ENCODE results near the gene OPA3.

Gene OPA3

GRCh38 chr19:45503909-45504308, 80.7 kb downstream of the OPA3 start:
- no peak for DNase-seq (ENCODE audit: low read depth)

GRCh38 chr19:45502111-45502510, 82.5 kb downstream of the OPA3 start:
- DNase-seq (ENCODE audit: low read depth): no peak

DNA sequence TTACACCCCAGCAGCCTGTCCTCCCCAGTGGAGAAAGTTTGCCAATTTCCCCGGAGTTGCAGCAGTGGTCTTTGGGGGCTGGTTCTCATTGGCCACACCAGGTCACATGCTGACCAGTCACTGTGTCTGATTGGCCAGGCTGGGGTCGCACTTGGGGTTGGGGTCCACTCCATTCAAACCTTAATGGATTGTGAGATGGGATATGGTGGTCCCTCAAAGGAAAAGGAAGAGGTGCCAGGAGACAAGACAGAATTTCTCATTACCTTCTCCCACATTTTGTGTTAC, 82.9 kb downstream of the OPA3 start:
- no peak for DNase-seq (ENCODE audit: low read depth)

DNA sequence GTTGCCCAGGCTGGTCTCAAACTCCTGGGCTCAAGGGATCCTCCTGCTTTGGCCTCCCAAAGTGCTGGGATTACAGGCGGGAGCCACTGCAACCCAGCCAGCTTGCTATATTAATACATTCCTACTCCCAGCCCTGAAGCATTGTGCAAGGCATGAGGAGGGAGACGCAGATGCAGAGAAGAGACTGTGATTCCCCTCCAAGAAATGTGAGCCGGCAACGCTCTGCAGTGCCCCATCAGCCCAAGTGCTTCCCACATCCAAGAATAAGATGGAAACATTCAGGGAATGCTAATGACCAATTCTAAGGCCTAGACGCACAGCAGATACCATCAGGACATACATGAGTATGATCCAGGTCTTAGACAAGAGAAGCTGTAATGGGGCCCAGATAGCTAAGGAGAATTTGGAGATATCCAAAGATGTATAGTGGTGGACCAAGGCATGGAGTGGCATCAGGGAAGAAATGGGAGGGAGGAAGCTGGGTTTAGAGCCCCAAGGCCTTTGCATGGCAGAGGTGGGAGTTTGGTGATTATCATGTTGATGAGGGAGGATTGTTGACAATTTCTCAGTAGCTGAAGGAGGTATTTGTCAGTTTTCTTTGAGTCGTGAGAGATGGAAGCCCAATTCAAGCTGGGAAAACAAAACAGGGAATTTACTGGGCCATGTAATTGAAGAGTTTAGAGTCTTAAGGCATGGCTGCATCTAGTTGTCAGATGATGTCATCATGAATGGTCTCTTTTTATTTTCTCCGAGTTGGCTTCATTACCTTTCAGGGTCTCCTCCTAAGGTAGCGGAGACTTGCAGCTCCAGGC, 83.5 kb downstream of the OPA3 start:
- DNase-seq (ENCODE audit: low read depth): no peak

DNA sequence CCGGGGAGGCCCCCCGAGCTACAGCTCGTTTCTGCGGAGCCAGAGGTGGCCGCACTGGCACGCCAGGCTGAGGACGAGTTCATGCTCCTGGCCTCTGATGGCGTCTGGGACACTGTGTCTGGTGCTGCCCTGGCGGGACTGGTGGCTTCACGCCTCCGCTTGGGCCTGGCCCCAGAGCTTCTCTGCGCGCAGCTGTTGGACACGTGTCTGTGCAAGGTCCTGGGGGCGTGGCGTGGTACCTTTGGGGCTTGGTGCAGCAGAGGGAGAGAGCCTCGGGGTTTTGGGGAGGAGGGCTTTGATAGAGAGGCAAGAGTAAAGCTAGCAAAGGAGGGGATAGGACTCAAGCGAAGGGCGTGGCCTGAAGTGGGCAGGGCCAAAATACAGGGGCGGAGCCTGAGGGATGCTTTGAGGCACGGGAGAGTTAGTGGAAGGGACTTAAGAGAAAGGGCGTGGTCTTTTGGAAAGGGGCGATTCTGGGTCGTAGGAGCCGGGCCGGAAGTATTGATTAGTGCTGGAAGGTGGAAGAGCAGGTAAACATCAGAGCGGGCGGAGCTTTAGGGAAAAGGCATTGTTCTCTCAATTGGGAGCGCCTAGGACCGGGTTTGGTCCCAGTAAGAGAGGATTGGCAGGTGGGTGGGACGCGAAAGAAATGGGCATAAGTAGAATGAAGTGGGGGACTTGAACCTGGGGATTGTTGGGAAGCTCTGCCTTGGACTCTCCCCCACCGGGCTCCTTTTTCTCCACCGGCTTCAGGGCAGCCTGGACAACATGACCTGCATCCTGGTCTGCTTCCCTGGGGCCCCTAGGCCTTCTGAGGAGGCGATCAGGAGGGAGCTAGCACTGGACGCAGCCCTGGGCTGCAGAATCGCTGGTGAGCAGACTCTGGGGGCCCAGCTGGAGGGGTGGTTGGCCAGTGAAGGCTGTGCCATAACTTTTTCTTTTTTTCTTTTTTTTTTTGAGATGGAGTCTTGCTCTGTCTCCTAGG, 85.1 kb downstream of the OPA3 start:
- DNase-seq (ENCODE audit: low read depth): no peak

DNA sequence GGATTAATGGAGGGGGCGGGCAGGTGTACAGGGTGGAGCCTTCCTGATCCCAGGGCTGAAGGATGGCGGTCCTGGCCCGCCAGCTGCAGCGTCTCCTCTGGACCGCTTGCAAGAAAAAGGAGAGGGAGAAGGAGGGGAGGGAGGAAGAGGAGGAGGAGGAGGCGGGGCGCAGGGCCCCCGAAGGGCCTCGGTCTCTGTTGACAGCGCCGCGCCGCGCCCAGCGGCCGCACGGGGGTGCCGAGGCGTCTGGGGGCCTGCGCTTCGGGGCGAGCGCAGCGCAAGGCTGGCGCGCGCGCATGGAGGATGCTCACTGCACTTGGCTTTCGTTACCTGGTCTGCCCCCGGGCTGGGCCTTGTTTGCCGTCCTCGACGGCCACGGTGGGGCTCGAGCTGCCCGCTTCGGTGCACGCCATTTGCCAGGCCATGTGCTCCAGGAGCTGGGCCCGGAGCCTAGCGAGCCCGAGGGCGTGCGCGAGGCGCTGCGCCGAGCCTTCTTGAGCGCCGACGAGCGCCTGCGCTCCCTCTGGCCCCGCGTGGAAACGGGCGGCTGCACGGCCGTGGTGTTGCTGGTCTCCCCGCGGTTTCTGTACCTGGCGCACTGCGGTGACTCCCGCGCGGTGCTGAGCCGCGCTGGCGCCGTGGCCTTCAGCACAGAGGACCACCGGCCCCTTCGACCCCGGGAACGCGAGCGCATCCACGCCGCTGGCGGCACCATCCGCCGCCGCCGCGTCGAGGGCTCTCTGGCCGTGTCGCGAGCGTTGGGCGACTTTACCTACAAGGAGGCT, 86.0 kb downstream of the OPA3 start, which contains the start of gene PPM1N:
Gene PPM1N (plus strand): TSS at position 33 of the 785 bp plus-strand sequence. CDS start 30 bp downstream, at position 63.
- DNase-seq (ENCODE audit: low read depth): no peak

DNA sequence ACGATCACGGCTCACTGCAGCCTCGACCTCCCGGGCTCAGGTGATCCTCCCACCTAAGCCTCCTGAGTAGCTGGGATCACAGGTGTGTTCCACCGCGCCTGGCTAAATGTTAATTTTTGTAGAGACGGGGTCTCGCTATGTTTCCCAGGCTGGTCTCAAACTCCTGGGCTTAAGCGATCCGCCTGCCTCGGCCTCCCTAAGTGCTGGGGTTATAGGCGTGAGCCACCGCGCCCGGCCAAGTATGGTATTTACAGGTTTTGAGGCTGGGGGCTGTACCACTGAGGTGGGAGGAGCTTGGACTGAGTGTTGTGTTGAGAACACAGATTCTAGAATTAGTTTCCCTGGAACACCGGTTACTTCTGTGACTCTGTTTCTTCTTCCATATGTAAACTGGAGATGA, 86.8 kb downstream of the OPA3 start:
- DNase-seq (ENCODE audit: low read depth): no peak

GRCh38 chr19:45496349-45496953, 88.2 kb downstream of the OPA3 start:
- no peak for DNase-seq (ENCODE audit: low read depth)

- no peak for DNase-seq (ENCODE audit: low read depth)
These were observed 89.4 kb downstream of the OPA3 start for GRCh38 chr19:45495178-45495577.

DNA sequence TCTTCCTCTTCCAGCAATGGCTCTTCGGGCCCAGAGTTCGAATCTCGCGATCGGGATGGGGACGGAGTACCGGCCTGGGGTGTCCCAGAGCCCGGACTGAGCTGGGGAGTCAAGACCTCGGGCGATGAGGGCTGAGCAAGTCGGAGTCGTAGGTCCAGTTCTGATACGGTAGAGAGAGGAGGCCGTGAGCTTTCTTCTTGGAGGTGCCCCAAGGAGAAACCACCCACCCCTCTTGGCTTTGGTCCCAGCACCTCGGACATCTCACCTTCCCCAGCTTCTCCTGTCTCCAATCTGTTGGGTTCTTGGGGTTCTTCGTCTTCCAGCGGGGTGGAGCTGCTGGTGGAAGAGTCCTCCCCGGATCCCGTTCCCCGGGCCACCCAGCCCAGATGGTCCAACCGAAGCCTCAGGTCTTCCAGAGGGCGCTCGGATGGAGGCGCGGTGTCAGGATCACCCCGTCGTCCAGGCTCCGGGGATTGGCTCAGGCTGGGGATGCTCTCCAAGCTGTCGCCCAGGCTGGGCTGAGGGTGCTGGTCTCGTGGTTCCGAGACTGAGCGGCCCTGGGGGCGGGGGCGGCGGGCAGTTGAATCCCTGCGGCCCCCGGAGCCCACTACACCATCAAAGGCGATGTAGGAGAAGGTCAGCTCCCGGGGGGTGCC, 90.2 kb downstream of the OPA3 start:
- DNase-seq (ENCODE audit: low read depth): no peak

- DNase-seq (ENCODE audit: low read depth): no peak
These were observed 91.8 kb downstream of the OPA3 start for GRCh38 chr19:45492627-45493470.

DNA sequence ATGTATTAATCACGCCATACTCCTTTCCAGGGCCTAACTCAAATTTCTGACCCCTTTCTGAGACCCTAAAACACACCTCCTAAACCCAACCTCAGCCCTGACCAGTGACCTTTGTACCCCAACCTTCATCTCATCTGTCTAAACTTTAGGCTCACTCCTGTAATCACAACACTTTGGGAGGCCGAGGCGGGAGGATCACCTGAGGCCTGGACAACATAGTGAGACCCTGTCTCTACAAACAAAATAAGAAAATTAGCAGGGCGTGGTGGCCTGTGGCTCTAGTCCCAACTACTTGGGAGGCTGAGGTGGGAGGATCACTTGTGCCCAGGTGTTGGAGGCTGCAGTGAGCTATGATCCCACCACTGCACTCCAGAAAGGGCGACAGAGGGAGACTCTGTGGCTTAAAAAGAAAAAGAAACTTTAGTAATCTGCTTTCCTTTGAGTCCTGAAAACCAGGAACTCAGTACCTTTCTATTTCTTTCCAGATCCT, 92.4 kb downstream of the OPA3 start:
- no peak for DNase-seq (ENCODE audit: low read depth)

DNA sequence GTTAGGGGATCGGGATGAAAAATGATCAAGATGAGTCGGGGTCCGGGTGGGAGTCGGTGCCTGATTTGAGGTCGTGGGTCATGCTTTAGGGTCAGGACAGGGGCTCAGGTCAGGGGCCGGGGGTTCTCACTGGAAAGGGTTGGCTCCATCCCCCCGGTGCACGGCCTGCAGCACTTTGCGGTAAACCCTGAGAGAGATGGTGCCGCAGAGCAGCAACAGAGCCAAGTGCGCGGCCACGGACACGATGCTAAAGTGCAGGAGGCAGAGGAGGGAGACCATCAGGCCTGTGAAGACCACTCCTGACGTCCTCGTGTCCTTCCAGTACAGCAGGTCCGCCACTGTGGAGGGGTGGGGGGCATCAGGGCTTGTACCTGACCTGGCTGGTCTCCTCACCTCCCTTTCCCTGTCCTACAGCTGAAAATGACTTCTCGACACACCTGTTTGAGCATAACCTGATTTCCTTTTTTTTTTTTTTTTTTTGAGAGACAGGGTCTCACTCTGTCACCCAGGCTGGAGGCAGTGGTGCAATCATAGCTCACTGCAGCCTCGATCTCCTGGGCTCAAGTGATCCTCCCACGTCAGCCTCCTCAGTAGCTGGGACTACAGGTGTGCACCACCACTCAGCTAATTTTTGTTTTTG, 95.3 kb downstream of the OPA3 start:
- DNase-seq (ENCODE audit: low read depth): no peak

DNA sequence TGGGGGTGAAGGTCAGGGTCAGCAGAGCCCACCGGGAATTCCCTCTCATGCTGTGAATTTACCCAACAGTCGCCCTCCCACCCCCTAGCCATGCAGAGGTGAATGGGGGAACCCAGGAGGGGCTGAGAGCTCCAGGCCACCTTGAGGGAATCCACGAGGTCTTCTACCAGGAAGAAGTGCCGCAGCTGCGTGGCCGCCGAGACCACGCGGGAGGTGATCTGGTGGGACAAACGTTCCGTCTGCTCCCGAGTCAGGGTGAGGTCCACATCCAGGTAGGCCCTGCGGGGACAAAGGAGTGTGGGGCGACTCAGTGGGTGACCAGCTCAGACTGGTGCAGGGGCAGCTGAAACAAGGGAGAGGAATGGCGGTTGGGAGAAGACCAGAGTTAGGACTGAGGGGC, 95.9 kb downstream of the OPA3 start:
- DNase-seq (ENCODE audit: low read depth): no peak

GRCh38 chr19:45485305-45486077, 99.1 kb downstream of the OPA3 start:
- DNase-seq (ENCODE audit: low read depth): no peak

GRCh38 chr19:45484273-45484945, 100.2 kb downstream of the OPA3 start:
- DNase-seq (ENCODE audit: low read depth): no peak

DNA sequence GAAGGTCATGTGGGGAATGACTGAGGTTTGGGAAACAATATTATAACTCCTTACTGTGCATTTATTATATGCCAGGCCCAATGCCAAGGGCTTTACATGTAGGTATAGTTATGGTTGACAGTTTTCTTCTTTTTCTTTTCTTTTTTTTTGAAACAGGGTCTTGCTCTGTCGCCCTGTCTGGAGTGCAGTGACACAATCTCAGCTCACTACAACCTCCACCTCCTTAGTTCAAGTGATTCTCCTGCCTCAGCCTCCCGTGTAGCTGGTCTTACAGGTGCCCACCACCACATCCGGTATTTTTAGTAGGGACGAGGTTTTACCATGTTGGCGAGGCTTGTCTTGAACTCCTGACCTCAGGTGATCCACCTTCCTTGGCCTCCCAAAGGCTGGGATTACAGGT, 101.6 kb downstream of the OPA3 start:
- DNase-seq (ENCODE audit: low read depth): no peak
